K562 (cell line): ENCODE results near the gene PHF14. TPM values are rescaled to one million over a fixed set of nuclear protein-coding genes. Genes with fewer than 3 reads are reported as not detected.

Source experiments
- ATAC-seq: fragments of 200-7000 bp; cut with Tn5 transposase; 3 replicates; pipeline ENCODE4 v1.9.1; 2020; ENCODE audit warnings: moderate library complexity
- BruUV-seq: library from RNA; stranded (reverse); fragments of 400-500 nt; replicated peaks from 2 replicates; lab custom pipeline; 2021; lab: Mats Ljungman, UMichigan
- CTCF ChIA-PET: fragments of 300-600 bp; formaldehyde crosslinking; extraction: SDS; loops from one replicate; lab custom pipeline; 2021; ENCODE audit warnings: low intra/inter-chr PET ratio; lab: Yijun Ruan, JAX
- POLR2A ChIA-PET: fragments of 300-600, 350-650 bp; sonication (Branson Sonifier 250); formaldehyde crosslinking; extraction: SDS; loops from one replicate; lab custom pipeline; 2021; ENCODE audit warnings: antibody characterized with exemption, inconsistent platforms; lab: Yijun Ruan, JAX
- DNase-seq, 4 experiments: peaks; one replicate each; pipeline versions ENCODE4 v3.0.0 to v3.0.0-alpha.2; 2011 to 2018; ENCODE audit warnings: low spot score in 3 of 4, mixed read lengths in 3 of 4; ENCODE audit errors: extremely low read depth in 1 of 4
- FAIRE-seq: peaks from 2 replicates; lab custom pipeline; 2011; peaks lifted over from hg19 to GRCh38; lab: Jason Lieb, UNC
- H2AFZ ChIP-seq: 2 replicates; pipeline ENCODE4 v1.6.0; 2011; ENCODE audit warnings: low read depth, low read length, control low read depth, inconsistent platforms
- H3K27ac ChIP-seq: fragments of 200-600 bp; 3 replicates; pipeline ENCODE4 v1.8.0; 2011; ENCODE audit warnings: low read depth, mild to moderate bottlenecking, control low read depth, inconsistent platforms, low read length, moderate library complexity, mixed read lengths; ENCODE audit errors: extremely low read depth
- H3K27me3 ChIP-seq, 2 experiments: fragments of 300-600 bp in 1 of 2; 2 replicates in 1 of 2; 3 replicates in 1 of 2; pipeline versions ENCODE4 v1.6.0 to v1.8.0; 2011; ENCODE audit warnings: inconsistent platforms in 2 of 2, low read length in 2 of 2, mild to moderate bottlenecking in 1 of 2, mixed read lengths in 1 of 2, moderate library complexity in 1 of 2; ENCODE audit not compliant: control insufficient read depth in 2 of 2, insufficient read depth in 2 of 2
- H3K36me3 ChIP-seq: fragments of 300-600 bp; 3 replicates; pipeline ENCODE4 v1.8.0; 2011; ENCODE audit warnings: mild to moderate bottlenecking, low read length, inconsistent platforms; ENCODE audit not compliant: control insufficient read depth, insufficient read depth
- H3K4me1 ChIP-seq, 2 experiments: fragments of 200-600 bp in 1 of 2; replicated peaks in 1 of 2; 2 replicates in 1 of 2; 3 replicates in 1 of 2; pipeline versions ENCODE4 v1.5.1 to v1.8.0; 2011; ENCODE audit warnings: inconsistent platforms in 2 of 2, low read length in 2 of 2, mild to moderate bottlenecking in 1 of 2, mixed read lengths in 1 of 2, moderate library complexity in 1 of 2; ENCODE audit not compliant: control insufficient read depth in 2 of 2, insufficient read depth in 2 of 2
- H3K4me2 ChIP-seq: 2 replicates; pipeline ENCODE4 v1.6.1; 2011; ENCODE audit warnings: low read length, control low read depth, inconsistent platforms, mixed read lengths; ENCODE audit not compliant: insufficient read depth
- H3K4me3 ChIP-seq: fragments of 200-600 bp; sonication (generic), shearing (Covaris generic); 2 replicates; pipeline ENCODE4 v1.5.1; 2016; ENCODE audit warnings: control low read depth, inconsistent platforms
- H3K79me2 ChIP-seq: fragments of 200-600 bp; 3 replicates; pipeline ENCODE4 v1.8.0; 2011; ENCODE audit warnings: low read length, inconsistent platforms; ENCODE audit not compliant: control insufficient read depth, insufficient read depth
- H3K9ac ChIP-seq, 2 experiments: 2 replicates each; pipeline versions ENCODE4 v1.6.0 to v1.6.1; 2011; ENCODE audit warnings: low read depth in 2 of 2, low read length in 2 of 2, control low read depth in 1 of 2, inconsistent platforms in 1 of 2, mild to moderate bottlenecking in 1 of 2, mixed read lengths in 1 of 2; ENCODE audit not compliant: insufficient read depth in 1 of 2
- H3K9me1 ChIP-seq: one replicate; pipeline ENCODE4 v1.6.0; 2011; ENCODE audit warnings: inconsistent platforms, mild to moderate bottlenecking, low read length, moderate library complexity; ENCODE audit not compliant: control insufficient read depth, insufficient read depth
- H3K9me3 ChIP-seq: replicated peaks from 2 replicates; pipeline ENCODE4 v1.5.1; 2011; ENCODE audit warnings: low read depth, low read length, inconsistent platforms; ENCODE audit not compliant: control insufficient read depth, insufficient read depth
- H4K20me1 ChIP-seq: replicated peaks from 2 replicates; pipeline ENCODE4 v1.6.1; 2011; ENCODE audit warnings: low read length, inconsistent platforms, mixed read lengths; ENCODE audit not compliant: control insufficient read depth, insufficient read depth
- BCLAF1 ChIP-seq, 2 experiments: fragments of 450-650 bp in 1 of 2; IDR thresholded peaks; 2 replicates each; pipeline ENCODE4 v1.6.1; 2011 to 2017; ENCODE audit warnings: low read depth in 2 of 2, antibody characterized with exemption in 1 of 2, borderline replicate concordance in 1 of 2, low read length in 1 of 2, mild to moderate bottlenecking in 1 of 2, mixed read lengths in 1 of 2; ENCODE audit not compliant: control insufficient read depth in 1 of 2
- CLOCK ChIP-seq: fragments of 250-450 bp; sonication (Bioruptor Pico); IDR thresholded peaks from 2 replicates; pipeline ENCODE4 v1.4.0; 2020; ENCODE audit warnings: mild to moderate bottlenecking, moderate library complexity, borderline replicate concordance
- RBBP5 ChIP-seq: fragments of 200-600 bp; sonication (generic); IDR thresholded peaks from 2 replicates; pipeline ENCODE4 v1.6.1; 2012; ENCODE audit warnings: borderline replicate concordance, mild to moderate bottlenecking, low read length, control low read depth, inconsistent platforms; ENCODE audit not compliant: insufficient read depth, poor library complexity, severe bottlenecking
- TBL1XR1 ChIP-seq, 2 experiments: IDR thresholded peaks; 2 replicates each; pipeline ENCODE4 v1.6.1; 2012; ENCODE audit warnings: improper control_type of control experiment in 2 of 2, low read length in 2 of 2, mild to moderate bottlenecking in 1 of 2
- VEZF1 ChIP-seq: fragments of 200-800 bp; sonication (Bioruptor generic); IDR thresholded peaks from 2 replicates; pipeline ENCODE4 v1.6.1; 2017; ENCODE audit warnings: missing genetic modification characterization, missing compliant biosample characterization
- WGBS: fragments of 100-300 bp; shearing (Covaris generic); methylation state at CpG from one replicate; pipeline ENCODE4 v1.1.6; 2016; ENCODE audit warnings: low coverage, mixed read lengths; ENCODE audit not compliant: insufficient coverage; ENCODE audit errors: missing lambda C conversion rate; 5-methylcytosine and 5-hydroxymethylcytosine counted together
- in situ Hi-C: fragments of 300-500 bp; cut with MboI; formaldehyde crosslinking; loops from 4 replicates; pipeline ENCODE4 v1.15.0; 2018; ENCODE audit warnings: inconsistent platforms, mixed read lengths
- intact Hi-C: fragments of 100-400 bp; cut with micrococcal nuclease; formaldehyde crosslinking; loops from 2 replicates; pipeline ENCODE4 v1.14.2; 2022
- polyA plus RNA-seq, 8 experiments: library from polyadenylated mRNA; depleted of rRNA in 4 of 8; stranded (reverse) in 5 of 8; unstranded in 3 of 8; fragments of >200 nt; fragmentation: Nextera tagmentation in 2 of 8; fragmentation: Illumina TruSeq in 1 of 8; extraction: Ambion mirVana in 2 of 8; extraction: Trizol in 1 of 8; gene quantifications; 2 replicates each; pipeline versions ENCODE4 v1.2.1 to v1.2.3, GENCODE V29; 2011 to 2014; ENCODE audit warnings: inconsistent platforms in 1 of 8, missing spikeins in 1 of 8
- total RNA-seq, 7 experiments: library from RNA; depleted of rRNA in 6 of 7; stranded (reverse); fragments of >200 nt in 6 of 7; fragmentation: Illumina TruSeq in 2 of 7; extraction: Trizol in 2 of 7; gene quantifications; 2 replicates each; pipeline versions ENCODE4 v1.2.1 to v1.2.3, GENCODE V29; 2011 to 2021; ENCODE audit warnings: low replicate concordance in 1 of 7

PHF14 gene
- total and polyA plus RNA-seq, 9 of the 15 experiments (the other 6 are each of a cell fraction or from before 2014, with no cell fraction given): 27.5 to 67.6 (median 41.4) TPM

GRCh38 chr7:10930551-10930950 is 43.1 kb upstream of the PHF14 start:
- no peak for FAIRE-seq

More at GRCh38 chr7:10930551-10930950, 43.1 kb upstream of the PHF14 start:
- ATAC-seq (peak; percentile 59), DNase-seq (no peak)
- H3K4me3 ChIP-seq: no peak overlapping the region
- no peak overlapping the region for H3K9ac ChIP-seq
- no peaks in the 10 kb centered on the region for H4K20me1 ChIP-seq
- in situ Hi-C loops: no loop called here
- ChIA-PET CTCF (no interaction called here), POLR2A (interaction anchor here (0.5 to 1.7 kb wide), 6 partner anchors 8 to 43 kb away, joined by 3 to 8 read pairs (median 3); partner anchors contain the start of gene PHF14)
- H3K79me2 ChIP-seq: peaks cover 6% of the 10 kb centered on the region
- TF ChIP-seq CLOCK (CRISPR knock-in tag): no peak
- TF ChIP-seq BCLAF1 (IDR thresholded peaks at IDR 0.05; ENCODE audit: borderline replicate concordance in 1 of 2, control insufficient read depth in 1 of 2, low read depth in 2 of 2, low read length in 1 of 2): no peak
- TF ChIP-seq VEZF1 (CRISPR knock-in tag): no peak
- no peak for TF ChIP-seq RBBP5
- TF ChIP-seq TBL1XR1 (IDR thresholded peaks at IDR 0.05; ENCODE audit: low read length in 2 of 2): no peak
- no peaks in the 10 kb centered on the region for H3K9me3 ChIP-seq
- no peak overlapping the region for H2AFZ ChIP-seq
- H3K4me1 ChIP-seq: no peaks in the 10 kb centered on the region; a peak in 2 of 5 replicates
- no peaks in the 10 kb centered on the region for H3K9me1 ChIP-seq
- no peak overlapping the region for H3K4me2 ChIP-seq
- peaks cover 38% of the 10 kb centered on the region for H3K36me3 ChIP-seq
- intact Hi-C loops: loop anchor here (10.0 kb wide), 1 partner anchor 284 kb away; no protein-coding TSS in a partner anchor
- WGBS: 60% methylated on average over 3 of the region's 3 CpGs
- BruUV-seq: no TSS peak
- no peaks in the 10 kb centered on the region for H3K27me3 ChIP-seq
- no peak overlapping the region for H3K27ac ChIP-seq
